NCI-H146 treated with DMSO at 0.1 percent for 48 hours (cell line): ENCODE measurements around the gene RAB3IL1.

ENCODE experiments used
- DNase-seq: peaks from one replicate; lab custom pipeline; 2025; ENCODE audit not compliant: unreplicated experiment; lab: John Stamatoyannopoulos, UW

Gene RAB3IL1

GRCh38 chr11:61869429-61869707 is 48.0 kb downstream of the RAB3IL1 start:
- DNase-seq = no peak

- DNase-seq = no peak
Measured at GRCh38 chr11:61868571-61869428, 48.6 kb downstream of the RAB3IL1 start.

GRCh38 chr11:61866958-61867343 is 50.4 kb downstream of the RAB3IL1 start:
- DNase-seq = no peak

GRCh38 chr11:61866231-61866957 is 51.0 kb downstream of the RAB3IL1 start:
- DNase-seq = no peak

DNA sequence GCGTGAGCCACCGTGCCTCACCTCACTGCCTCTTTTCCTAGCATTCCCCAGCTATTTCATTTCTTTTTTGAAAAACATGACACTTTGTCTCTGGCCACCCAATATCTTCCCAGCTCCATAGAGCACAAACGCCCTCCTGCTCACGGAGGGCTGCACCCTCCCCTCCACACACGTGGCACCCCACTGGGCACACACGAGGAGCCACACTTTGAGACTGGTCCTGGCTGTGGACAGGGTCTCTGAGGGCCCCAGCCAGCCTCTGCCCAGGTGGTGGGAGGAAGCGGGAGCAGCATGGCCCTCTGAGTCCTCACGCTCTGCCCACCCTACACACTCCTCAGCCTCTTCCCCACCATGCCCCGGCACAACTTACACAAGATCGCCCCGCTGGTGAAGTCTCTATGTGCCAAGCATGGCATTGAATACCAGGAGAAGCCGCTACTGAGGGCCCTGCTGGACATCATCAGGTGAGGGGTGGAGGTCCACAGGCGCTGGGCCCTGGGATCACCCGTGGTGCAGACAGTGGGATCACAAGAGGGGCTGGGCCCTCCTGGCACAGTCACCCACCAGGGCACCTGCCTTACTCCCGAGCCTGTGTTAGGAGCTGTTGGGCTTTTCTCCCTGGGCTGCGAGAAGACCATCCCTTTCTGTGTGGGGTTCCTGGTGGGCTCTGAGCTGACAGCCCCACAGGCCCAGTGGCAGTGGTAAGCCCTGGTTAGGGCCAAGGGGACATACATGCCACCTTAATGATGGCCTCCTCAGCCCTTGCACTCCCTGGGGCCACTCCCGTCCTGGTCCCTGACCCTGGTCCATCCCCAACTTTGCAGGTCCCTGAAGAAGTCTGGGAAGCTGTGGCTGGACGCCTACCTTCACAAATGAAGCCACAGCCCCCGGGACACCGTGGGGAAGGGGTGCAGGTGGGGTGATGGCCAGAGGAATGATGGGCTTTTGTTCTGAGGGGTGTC is 52.3 kb downstream of the RAB3IL1 start:
- no peak for DNase-seq

- DNase-seq = no peak
Measured at GRCh38 chr11:61863548-61864081, 53.8 kb downstream of the RAB3IL1 start.

GRCh38 chr11:61862714-61863547 is 54.4 kb downstream of the RAB3IL1 start:
- no peak for DNase-seq

DNA sequence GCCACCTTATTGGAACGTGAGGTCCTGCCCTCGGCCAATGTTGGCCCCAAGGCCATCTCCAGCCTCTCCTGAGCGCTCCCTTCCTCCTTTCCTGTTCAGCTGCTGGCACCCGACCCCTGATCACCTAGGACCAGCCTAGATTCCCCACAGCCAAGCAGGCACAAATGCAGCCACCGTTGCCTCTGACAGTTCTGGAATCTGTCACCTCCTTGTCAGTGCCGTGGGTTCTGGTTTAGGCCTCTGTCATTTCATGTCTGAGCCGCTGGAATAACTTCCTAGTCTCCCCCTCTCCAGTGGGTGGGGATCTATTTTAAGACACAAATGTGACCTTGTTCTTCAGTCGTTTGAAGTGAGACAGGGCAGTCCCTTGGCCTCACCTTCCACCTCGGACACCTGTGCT is 55.7 kb downstream of the RAB3IL1 start:
- DNase-seq = no peak

- no peak for DNase-seq
Measured at GRCh38 chr11:61860054-61860903, 57.1 kb downstream of the RAB3IL1 start.

DNA sequence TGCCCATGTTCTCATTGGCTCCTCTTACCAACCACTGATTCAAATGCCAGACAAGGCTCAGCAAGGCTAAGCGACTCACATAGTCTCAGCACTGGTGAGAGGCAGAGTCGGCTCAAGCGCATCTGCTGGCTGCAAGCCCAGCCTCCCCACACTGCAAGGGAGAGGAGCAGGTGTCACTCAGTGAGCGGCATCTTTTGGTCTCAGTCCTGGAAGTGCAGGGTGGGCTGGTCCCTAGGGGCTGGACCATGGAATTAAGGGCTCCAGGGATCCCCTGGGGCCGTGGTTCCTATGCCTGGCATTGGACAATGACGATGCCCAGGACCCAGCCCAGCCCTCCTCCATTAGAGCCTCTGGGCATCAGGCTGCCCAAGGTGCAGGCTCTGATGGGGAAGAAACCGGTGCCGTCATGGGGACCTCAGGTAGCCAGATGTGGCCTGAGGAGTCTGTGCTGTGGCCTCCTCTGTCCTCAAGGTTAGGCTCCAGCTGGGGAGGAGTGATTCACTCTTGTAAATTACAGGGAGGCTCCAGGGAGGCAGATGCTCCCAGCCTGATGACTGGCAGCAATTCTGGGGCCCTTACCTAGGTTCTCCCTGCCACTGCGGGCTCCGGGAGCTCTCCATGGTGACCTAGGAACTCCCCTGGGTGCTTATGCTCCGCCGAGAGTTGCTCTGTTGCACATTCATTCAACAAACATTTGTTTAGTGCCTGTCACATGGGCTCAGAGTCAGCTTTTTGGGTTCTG is 61.3 kb downstream of the RAB3IL1 start:
- no peak for DNase-seq

DNA sequence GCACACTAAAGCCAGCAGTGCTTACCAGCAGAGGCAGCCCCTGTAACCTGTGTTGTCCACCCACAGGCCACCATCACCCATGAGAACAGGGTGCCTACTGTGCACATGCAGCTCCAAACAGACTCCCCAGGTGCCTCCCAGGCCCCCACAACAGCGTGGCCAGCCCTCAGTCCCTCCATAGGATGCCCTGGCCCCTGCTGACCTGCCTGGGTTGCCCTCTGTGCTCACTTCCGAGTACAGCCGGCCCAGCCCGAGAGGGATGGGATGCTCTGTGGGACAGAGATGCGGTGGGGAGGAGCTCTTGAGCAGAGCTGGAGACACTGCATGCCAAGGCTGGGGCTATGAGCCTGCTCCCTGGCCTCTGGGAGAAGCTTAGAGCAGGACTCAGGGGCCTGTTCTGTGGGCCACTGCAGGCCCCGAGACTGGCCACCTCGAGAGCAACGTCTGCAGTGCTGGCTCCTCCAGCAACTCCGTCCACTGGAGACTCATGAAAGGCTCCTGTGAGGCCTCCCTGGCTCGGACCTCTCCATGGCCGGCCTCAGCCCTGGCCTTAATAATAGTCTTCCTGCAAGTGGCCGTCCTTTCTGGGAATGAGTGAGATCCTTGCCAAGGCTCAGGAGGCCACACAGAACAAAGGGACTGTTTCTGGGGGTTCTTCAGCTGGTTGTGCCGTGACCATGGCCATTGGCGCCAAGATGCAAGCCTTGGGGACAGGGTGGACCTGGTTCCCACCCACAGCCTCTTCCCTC is 62.2 kb downstream of the RAB3IL1 start:
- no peak for DNase-seq

DNA sequence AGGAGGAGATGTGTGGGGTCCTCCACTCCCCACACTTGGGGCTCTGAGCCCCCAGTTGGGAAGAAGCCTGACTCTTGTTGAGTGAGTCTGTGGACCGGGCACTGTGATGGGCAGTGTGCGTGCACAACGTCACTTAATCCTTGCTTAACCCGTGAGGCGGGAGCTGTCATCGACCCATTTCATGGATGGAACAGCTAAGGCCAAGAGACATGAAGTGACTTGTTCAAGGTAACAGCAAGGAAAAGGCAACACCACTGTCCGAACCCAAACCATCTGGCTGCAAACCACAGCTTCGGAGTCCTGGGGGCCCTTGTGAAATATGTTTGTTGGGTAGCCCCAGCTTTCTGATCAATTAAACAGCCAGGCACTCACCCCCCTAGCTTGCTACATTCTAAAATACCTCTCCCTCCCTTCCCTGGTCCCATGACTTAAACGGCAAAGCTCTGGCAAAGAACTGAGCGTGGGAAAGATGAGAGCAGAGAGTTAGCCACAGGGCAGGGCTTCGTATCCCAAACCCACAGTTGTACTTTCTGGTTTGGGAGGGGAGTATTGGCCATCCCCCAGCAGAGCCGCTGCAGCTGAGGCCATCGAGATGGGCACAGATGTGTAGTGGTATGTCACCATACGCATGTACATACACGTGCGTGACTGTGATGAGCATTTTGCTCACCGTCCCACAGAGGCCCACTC is 63.0 kb downstream of the RAB3IL1 start:
- no peak for DNase-seq

GRCh38 chr11:61853698-61854169 is 63.6 kb downstream of the RAB3IL1 start:
- no peak for DNase-seq

DNA sequence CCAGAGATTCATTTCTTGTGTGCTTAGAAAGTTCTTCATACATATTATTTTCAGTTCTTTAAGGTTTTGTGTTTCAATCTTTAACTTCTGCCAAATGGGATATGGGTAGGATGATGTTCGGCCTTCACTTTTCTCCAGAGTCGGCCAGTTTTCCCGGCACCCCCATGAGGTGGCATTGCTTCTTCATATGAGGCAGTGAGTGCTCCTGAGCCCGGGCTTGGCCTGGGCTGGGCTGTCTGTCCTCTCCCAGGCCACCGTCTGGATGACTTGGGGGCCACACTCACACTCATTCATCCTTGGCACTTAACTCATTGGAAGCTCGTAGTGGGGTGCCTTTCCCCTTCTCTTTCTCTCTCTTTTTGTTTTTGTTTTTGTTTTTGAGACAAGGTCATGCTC is 65.5 kb downstream of the RAB3IL1 start:
- no peak for DNase-seq

- DNase-seq = no peak
Measured at GRCh38 chr11:61851113-61851899, 66.1 kb downstream of the RAB3IL1 start.

- DNase-seq = no peak
Measured at GRCh38 chr11:61850687-61851086, 66.7 kb downstream of the RAB3IL1 start.

DNA sequence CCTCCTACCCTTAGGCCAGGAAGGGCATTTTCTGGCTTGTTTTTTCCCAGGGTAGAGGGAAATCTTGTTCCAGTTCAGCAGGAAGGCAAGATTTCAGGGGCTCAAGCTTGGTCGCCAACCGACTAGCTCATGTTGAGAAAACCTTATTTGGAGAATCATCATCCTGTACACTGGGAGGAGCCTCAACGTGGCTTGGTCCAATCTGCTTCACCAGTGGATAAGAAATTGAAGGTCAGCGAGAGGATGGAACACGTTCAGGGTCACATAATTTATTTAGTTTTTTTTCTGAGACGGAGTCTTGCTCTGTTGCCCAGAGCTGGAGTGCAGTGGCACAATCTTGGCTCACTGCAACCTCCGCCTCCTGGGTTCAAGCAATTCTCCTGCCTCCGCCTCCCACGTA is 68.7 kb downstream of the RAB3IL1 start:
- DNase-seq = no peak
